GM18858 (cell line): ENCODE results near the gene OR8B12.

Source experiments
- ATAC-seq: cut with Tn5 transposase; IDR thresholded peaks from one replicate; pipeline ENCODE4 v1.9.1; 2021; ENCODE audit not compliant: unreplicated experiment

The OR8B12 gene

GRCh38 chr11:124543554-124543953 lies at the start of gene OR8B12:
Gene OR8B12, minus strand, starts transcription at chr11:124543654. Its CDS starts 0 bp downstream, at chr11:124543654.
- no peak for ATAC-seq

GRCh38 chr11:124592627-124593026 lies 49.2 kb upstream of the OR8B12 start:
- no peak for ATAC-seq

GRCh38 chr11:124591430-124591829 lies 48.0 kb upstream of the OR8B12 start:
- no peak for ATAC-seq

GRCh38 chr11:124586238-124586860 lies 42.9 kb upstream of the OR8B12 start:
- ATAC-seq: no peak

- no peak for ATAC-seq
Observed at GRCh38 chr11:124584681-124585372, 41.4 kb upstream of the OR8B12 start.

GRCh38 chr11:124583781-124584180 lies 40.3 kb upstream of the OR8B12 start:
- ATAC-seq: no peak

- no peak for ATAC-seq
Observed at GRCh38 chr11:124582565-124582964, 39.1 kb upstream of the OR8B12 start.

- no peak for ATAC-seq
Observed at GRCh38 chr11:124581817-124582216, 38.4 kb upstream of the OR8B12 start.

GRCh38 chr11:124578761-124579160 lies 35.3 kb upstream of the OR8B12 start:
- no peak for ATAC-seq

GRCh38 chr11:124577716-124578427 lies 34.4 kb upstream of the OR8B12 start:
- ATAC-seq: no peak

- no peak for ATAC-seq
Observed at GRCh38 chr11:124570160-124570559, 26.7 kb upstream of the OR8B12 start.

GRCh38 chr11:124569697-124570096 lies 26.2 kb upstream of the OR8B12 start, which contains the start of gene OR8A1:
Gene OR8A1, plus strand, starts transcription at chr11:124569997. Its CDS starts 123 bp downstream, at chr11:124570120.
- ATAC-seq: no peak

GRCh38 chr11:124556828-124557227 lies 13.4 kb upstream of the OR8B12 start:
- ATAC-seq: no peak

- ATAC-seq: no peak
Observed at GRCh38 chr11:124551987-124552386, 8.5 kb upstream of the OR8B12 start.

- no peak for ATAC-seq
Observed at GRCh38 chr11:124551189-124551588, 7.7 kb upstream of the OR8B12 start.

- no peak for ATAC-seq
Observed at GRCh38 chr11:124543145-124543544, 309 bp downstream of the OR8B12 start.

- ATAC-seq: no peak
Observed at GRCh38 chr11:124541204-124541603, 2.2 kb downstream of the OR8B12 start.

GRCh38 chr11:124538019-124538418 lies 5.4 kb downstream of the OR8B12 start:
- no peak for ATAC-seq

GRCh38 chr11:124536520-124536919 lies 6.9 kb downstream of the OR8B12 start:
- no peak for ATAC-seq

GRCh38 chr11:124535552-124536232 lies 7.8 kb downstream of the OR8B12 start:
- ATAC-seq: no peak

- no peak for ATAC-seq
Observed at GRCh38 chr11:124534051-124534450, 9.4 kb downstream of the OR8B12 start.
